Stomach (tissue), 9 donors: ENCODE measurements around the gene RHOH. TPM values are rescaled to one million over a fixed set of nuclear protein-coding genes. Genes with fewer than 3 reads are reported as not detected.

Experiments used
- DNase-seq, 2 donors: peaks; one replicate each; pipeline versions ENCODE4 v3.0.0 to v3.0.0-alpha.2; 2013 to 2019
- H3K27ac ChIP-seq, 5 donors: fragments of 200-600 bp in 4 of 5; sonication (generic) in 4 of 5; one replicate each; pipeline ENCODE4 v1.5.1; 2013 to 2019; ENCODE audit warnings: mild to moderate bottlenecking in 1 of 5, moderate library complexity in 1 of 5
- H3K27me3 ChIP-seq, 3 donors: fragments of 200-600 bp; sonication (generic); one replicate each; pipeline ENCODE4 v1.5.1; 2017 to 2019; ENCODE audit warnings: mixed run types in 1 of 3
- H3K36me3 ChIP-seq, 4 donors: fragments of 200-600 bp; sonication (generic); 1 replicate in 3 of 4; 2 replicates in 1 of 4; pipeline ENCODE4 v1.5.1; 2016 to 2019
- H3K4me1 ChIP-seq, 4 donors: fragments of 200-600 bp; sonication (generic); one replicate each; pipeline ENCODE4 v1.5.1; 2016 to 2019
- H3K4me3 ChIP-seq, 4 donors: fragments of 200-600 bp; sonication (generic) in 3 of 4; one replicate each; pipeline ENCODE4 v1.5.1; 2016 to 2019; ENCODE audit warnings: mild to moderate bottlenecking in 1 of 4
- H3K9me3 ChIP-seq, 4 donors: fragments of 200-600 bp; sonication (generic); one replicate each; pipeline ENCODE4 v1.5.1; 2016 to 2019
- EP300 ChIP-seq: sonication (generic); formaldehyde crosslinking; IDR thresholded peaks from one replicate; pipeline ENCODE4 v1.6.1; 2017; ENCODE audit warnings: antibody characterized with exemption
- POLR2A ChIP-seq, 4 donors: fragments of 450-650 bp; IDR thresholded peaks; one replicate each; pipeline ENCODE4 v1.6.1; 2016; ENCODE audit warnings: antibody characterized with exemption in 4 of 4, control low read depth in 2 of 4, mild to moderate bottlenecking in 1 of 4, moderate library complexity in 1 of 4
- POLR2AphosphoS5 ChIP-seq, 3 donors: sonication (generic); formaldehyde crosslinking; IDR thresholded peaks; one replicate each; pipeline ENCODE4 v1.6.1; 2016; ENCODE audit warnings: antibody characterized with exemption in 3 of 3
- WGBS, 5 donors: extraction: QIAGEN DNeasy Blood & Tissue Kit in 3 of 5; methylation state at CpG; one replicate each; pipeline versions ENCODE4 v1.1.5 to v1.1.7; 2013 to 2018; 5-methylcytosine and 5-hydroxymethylcytosine counted together
- intact Hi-C: fragments of 100-400 bp; cut with DNase I; formaldehyde crosslinking; loops from one replicate; pipeline ENCODE4 v1.15.1; 2023; ENCODE audit warnings: low total_unique reads
- polyA plus RNA-seq, 3 donors: library from polyadenylated mRNA; stranded (reverse); fragments of 200-250 nt; gene quantifications; one replicate each; pipeline ENCODE4 v1.2.3, GENCODE V29; 2013
- total RNA-seq, 5 donors: library from RNA; depleted of rRNA; stranded (reverse); fragments of >200 nt; gene quantifications; one replicate each; pipeline versions ENCODE4 v1.1.0 to v1.2.3, GENCODE V29; 2014 to 2016
- TF ChIP-seq, protein P1 (sequence below), 7 experiments: fragments of 450-650 bp in 4 of 7; fragments of 200-600 bp in 3 of 7; sonication (generic) in 3 of 7; IDR thresholded peaks; one replicate each; pipeline ENCODE4 v1.5.1; 2016 to 2019; ENCODE audit warnings: antibody characterized with exemption in 7 of 7, control low read depth in 2 of 7, mild to moderate bottlenecking in 1 of 7
- donor health status: healthy with polysubstance abuse.
- donor health status: Bipolar disorder and iron deficiency.
- donor health status: healthy.

RHOH gene
- total and polyA plus RNA-seq, 8 donors, result 1.3 to 7.5 (median 4.0) TPM

GRCh38 chr4:40275065-40275730, 78.4 kb downstream of the RHOH start:
- Histone ChIP-seq H3K4me3 (no peak overlapping the region), H3K36me3 (no peaks in the 10 kb centered on the region), H3K27ac (no peak overlapping the region), H3K4me1 (no peaks in the 10 kb centered on the region), H3K27me3 (no peaks in the 10 kb centered on the region), H3K9me3 (no peaks in the 10 kb centered on the region)
- no peak for DNase-seq
- no peak for TF ChIP-seq EP300
- TF ChIP-seq, protein P1, sequence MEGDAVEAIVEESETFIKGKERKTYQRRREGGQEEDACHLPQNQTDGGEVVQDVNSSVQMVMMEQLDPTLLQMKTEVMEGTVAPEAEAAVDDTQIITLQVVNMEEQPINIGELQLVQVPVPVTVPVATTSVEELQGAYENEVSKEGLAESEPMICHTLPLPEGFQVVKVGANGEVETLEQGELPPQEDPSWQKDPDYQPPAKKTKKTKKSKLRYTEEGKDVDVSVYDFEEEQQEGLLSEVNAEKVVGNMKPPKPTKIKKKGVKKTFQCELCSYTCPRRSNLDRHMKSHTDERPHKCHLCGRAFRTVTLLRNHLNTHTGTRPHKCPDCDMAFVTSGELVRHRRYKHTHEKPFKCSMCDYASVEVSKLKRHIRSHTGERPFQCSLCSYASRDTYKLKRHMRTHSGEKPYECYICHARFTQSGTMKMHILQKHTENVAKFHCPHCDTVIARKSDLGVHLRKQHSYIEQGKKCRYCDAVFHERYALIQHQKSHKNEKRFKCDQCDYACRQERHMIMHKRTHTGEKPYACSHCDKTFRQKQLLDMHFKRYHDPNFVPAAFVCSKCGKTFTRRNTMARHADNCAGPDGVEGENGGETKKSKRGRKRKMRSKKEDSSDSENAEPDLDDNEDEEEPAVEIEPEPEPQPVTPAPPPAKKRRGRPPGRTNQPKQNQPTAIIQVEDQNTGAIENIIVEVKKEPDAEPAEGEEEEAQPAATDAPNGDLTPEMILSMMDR (IDR thresholded peaks at IDR 0.05), result no peak
- intact Hi-C loops, result no loop called here
- 90 to 95% (median 91%) methylated on average over 3 of the region's 3 CpGs for WGBS, 5 donors

DNA sequence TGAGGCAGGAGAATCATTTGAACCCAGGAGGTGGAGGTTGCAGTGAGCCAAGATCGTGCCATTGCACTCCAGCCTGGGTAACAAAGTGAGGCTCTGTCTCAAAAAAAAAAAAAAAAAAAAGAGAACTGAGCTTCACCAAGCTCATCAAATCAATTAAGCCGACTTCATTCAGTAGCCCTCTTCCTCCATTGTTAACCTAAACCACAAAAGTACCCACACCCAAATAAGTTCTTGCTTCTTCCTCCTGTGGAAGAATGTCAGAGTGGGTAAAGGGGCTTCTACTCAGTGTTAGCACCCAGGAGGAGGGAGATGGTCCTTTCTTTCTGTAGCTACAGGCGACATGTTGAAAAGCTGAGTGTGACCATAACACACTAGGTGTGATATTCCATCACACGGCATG, 79.7 kb downstream of the RHOH start:
- no peak for DNase-seq
- no peaks in the 10 kb centered on the region for H3K9me3 ChIP-seq
- TF ChIP-seq, protein P1 (IDR thresholded peaks at IDR 0.05), result no peak
- no peak for TF ChIP-seq POLR2A (IDR thresholded peaks at IDR 0.05)
- no peak for TF ChIP-seq POLR2AphosphoS5 (IDR thresholded peaks at IDR 0.05)
- TF ChIP-seq EP300, result no peak
- H3K36me3 ChIP-seq, result no peaks in the 10 kb centered on the region
- no peak overlapping the region for H3K4me3 ChIP-seq
- no peak overlapping the region for H3K27ac ChIP-seq
- H3K27me3 ChIP-seq, result no peaks in the 10 kb centered on the region
- 87 to 92% (median 89%) methylated on average over 4 of the region's 4 CpGs for WGBS, 5 donors
- intact Hi-C loops, result no loop called here
- no peaks in the 10 kb centered on the region for H3K4me1 ChIP-seq

- no peak overlapping the region for H3K27ac ChIP-seq
- TF ChIP-seq POLR2AphosphoS5 (IDR thresholded peaks at IDR 0.05), result no peak
- TF ChIP-seq EP300, result no peak
- TF ChIP-seq, protein P1 (IDR thresholded peaks at IDR 0.05), result no peak
- TF ChIP-seq POLR2A (IDR thresholded peaks at IDR 0.05), result no peak
- intact Hi-C loops, result no loop called here
- H3K4me3 ChIP-seq, result no peak overlapping the region
- H3K9me3 ChIP-seq, result no peaks in the 10 kb centered on the region
- 91 to 97% (median 96%) methylated on average over 2 of the region's 2 CpGs for WGBS, 5 donors
- H3K36me3 ChIP-seq, result no peaks in the 10 kb centered on the region
- H3K4me1 ChIP-seq, result no peaks in the 10 kb centered on the region
- DNase-seq, result no peak
- no peaks in the 10 kb centered on the region for H3K27me3 ChIP-seq
These were observed 83.8 kb downstream of the RHOH start for GRCh38 chr4:40280586-40280985.

DNA sequence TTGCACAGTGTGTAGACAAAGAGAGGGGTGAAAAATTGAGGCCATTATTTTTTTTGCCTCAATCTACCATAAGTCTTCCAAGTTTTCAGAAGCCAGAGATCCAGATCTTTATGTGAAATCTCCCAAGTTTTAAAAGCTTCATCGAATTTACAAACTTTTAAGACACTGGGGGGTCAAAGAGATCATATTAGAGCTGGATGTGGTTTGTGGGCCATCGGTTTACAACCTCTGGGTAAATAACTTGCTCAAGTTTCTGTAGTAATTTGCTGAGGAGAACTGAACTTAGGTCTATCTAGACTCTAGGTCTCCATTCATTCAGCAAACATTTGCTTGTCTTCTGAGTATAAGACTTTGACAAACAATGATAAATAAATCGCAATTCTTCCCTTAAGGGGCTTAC, 84.3 kb downstream of the RHOH start:
- H3K36me3 ChIP-seq, result no peaks in the 10 kb centered on the region
- WGBS, 5 donors, result 62 to 75% (median 66%) methylated on average over 3 of the region's 3 CpGs
- no peak for DNase-seq
- no peaks in the 10 kb centered on the region for H3K27me3 ChIP-seq
- H3K9me3 ChIP-seq, result no peaks in the 10 kb centered on the region
- no peaks in the 10 kb centered on the region for H3K4me1 ChIP-seq
- no peak overlapping the region for H3K27ac ChIP-seq
- intact Hi-C loops, result no loop called here
- no peak overlapping the region for H3K4me3 ChIP-seq
- TF ChIP-seq EP300 (no peak), POLR2A (IDR thresholded peaks at IDR 0.05) (no peak), POLR2AphosphoS5 (IDR thresholded peaks at IDR 0.05) (no peak)
- TF ChIP-seq, protein P1 (IDR thresholded peaks at IDR 0.05), result no peak
